ENCODE measurements around the gene GPC5.

GPC5 gene

DNA sequence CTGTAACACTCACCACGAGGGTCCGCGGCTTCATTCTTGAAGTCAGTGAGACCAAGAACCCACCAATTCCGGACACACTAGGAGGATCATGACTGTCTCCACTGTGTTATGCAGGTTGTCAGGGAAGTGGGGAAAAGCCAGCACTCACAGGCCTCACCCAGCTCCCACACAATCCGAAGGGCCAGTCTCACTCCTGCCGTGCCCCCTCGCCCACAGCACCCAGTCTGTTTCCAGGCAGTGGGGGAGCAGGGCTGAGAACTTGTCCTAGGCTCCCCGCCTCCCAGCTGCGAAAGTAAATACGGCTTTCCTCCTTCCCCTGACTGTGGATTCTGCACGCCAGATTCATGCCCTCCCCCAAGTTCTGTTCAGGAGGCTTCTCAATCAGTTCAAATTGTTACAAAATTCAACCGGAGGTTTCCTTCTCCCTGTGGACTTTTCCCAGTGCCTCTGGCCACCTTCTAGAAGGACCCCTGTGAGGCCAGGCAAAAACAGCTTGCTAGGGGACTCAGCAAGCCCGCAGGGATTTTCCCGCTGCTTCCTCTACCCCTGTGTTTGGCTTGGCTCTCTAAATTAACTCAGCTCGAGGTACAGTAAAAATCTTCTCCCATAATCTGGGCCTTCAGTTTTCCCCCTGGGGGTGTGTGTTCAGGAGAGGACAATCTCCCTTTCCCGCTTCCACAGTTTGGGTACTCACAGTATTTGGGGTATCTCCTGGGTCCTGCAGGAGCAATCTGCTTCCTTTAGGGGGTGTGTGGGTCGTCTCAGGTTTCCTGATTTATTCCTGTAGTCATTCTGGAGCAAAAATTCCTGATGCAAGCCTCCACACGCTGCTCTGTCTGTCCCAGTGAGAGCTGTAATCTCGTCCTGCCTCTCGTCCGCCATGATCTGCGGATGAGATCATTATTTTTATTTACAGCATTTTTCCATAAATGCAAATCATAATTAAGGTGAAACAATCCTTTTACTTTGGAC, 899.8 kb downstream of the GPC5 start:
- Histone ChIP-seq H3K9ac (ENCODE audit: insufficient read length, low read depth) (no peak overlapping the region), H3K36me3 (ENCODE audit: insufficient read depth, insufficient read length, low read length) (no peaks in the 10 kb centered on the region), H3K27me3 (ENCODE audit: insufficient read depth, insufficient read length) (no peaks in the 10 kb centered on the region), H3K4me1 (ENCODE audit: insufficient read depth, insufficient read length) (no peaks in the 10 kb centered on the region), H3K9me3 (ENCODE audit: insufficient read depth, low read length) (no peaks in the 10 kb centered on the region), H3K4me3 (ENCODE audit: insufficient read length, low read depth) (no peak overlapping the region)
- no peak for DNase-seq (ENCODE audit: low read depth, low spot score)
- TF ChIP-seq ZNF274 (IDR thresholded peaks at IDR 0.05; ENCODE audit: low read depth, low read length) (no peak), SUZ12 (IDR thresholded peaks at IDR 0.05; ENCODE audit: extremely low read depth, insufficient read depth, insufficient read length) (no peak), YY1 (IDR thresholded peaks at IDR 0.05; ENCODE audit: insufficient read depth, insufficient read length) (no peak)

DNA sequence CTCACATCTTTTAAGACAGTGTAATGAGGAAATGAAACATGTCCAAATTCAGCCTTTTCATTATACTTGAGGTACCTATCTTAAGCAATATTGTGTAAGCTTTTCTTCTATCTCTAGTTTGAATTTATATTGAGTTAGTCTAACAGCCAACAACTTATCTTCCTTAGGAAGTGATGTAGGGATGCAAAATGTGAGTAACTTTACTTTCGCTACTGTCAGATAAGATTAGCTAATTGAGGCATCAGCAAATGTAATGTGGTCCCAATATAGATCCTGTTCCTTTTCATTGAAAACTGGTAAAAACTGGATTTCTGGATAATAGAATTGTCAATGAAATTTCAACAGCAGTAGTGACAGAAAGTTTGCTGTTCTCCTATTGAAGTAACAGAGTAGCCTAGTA, 902.2 kb downstream of the GPC5 start:
- no peaks in the 10 kb centered on the region for H3K36me3 ChIP-seq (ENCODE audit: insufficient read depth, insufficient read length, low read length)
- H3K4me3 ChIP-seq (ENCODE audit: insufficient read length, low read depth): no peak overlapping the region
- H3K9ac ChIP-seq (ENCODE audit: insufficient read length, low read depth): no peak overlapping the region
- no peaks in the 10 kb centered on the region for H3K9me3 ChIP-seq (ENCODE audit: insufficient read depth, low read length)
- no peaks in the 10 kb centered on the region for H3K27me3 ChIP-seq (ENCODE audit: insufficient read depth, insufficient read length)
- H3K4me1 ChIP-seq (ENCODE audit: insufficient read depth, insufficient read length): no peaks in the 10 kb centered on the region
- DNase-seq (ENCODE audit: low read depth, low spot score): no peak
- no peak for TF ChIP-seq SUZ12 (IDR thresholded peaks at IDR 0.05; ENCODE audit: extremely low read depth, insufficient read depth, insufficient read length)
- no peak for TF ChIP-seq ZNF274 (IDR thresholded peaks at IDR 0.05; ENCODE audit: low read depth, low read length)
- TF ChIP-seq YY1 (IDR thresholded peaks at IDR 0.05; ENCODE audit: insufficient read depth, insufficient read length): no peak

DNA sequence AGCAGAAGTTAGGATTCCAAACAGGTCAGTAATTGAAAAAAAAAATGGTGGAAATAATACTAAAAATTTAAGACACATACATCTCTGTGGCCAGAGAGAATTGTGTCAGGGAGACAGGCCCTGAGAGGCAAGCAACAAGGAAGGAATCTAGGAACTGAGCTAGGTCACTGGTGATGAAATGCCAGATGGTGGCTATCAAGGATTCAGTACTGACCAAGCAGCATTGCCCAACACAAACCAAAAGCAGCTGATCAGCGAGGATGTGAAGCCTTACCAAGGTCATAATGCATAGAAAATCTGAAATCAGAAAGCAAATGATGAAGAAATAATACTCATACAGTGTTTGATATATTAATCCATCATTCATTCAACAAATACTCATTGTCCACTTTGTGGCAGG, 905.0 kb downstream of the GPC5 start:
- no peak overlapping the region for H3K4me3 ChIP-seq (ENCODE audit: insufficient read length, low read depth)
- no peaks in the 10 kb centered on the region for H3K9me3 ChIP-seq (ENCODE audit: insufficient read depth, low read length)
- no peak overlapping the region for H3K9ac ChIP-seq (ENCODE audit: insufficient read length, low read depth)
- H3K4me1 ChIP-seq (ENCODE audit: insufficient read depth, insufficient read length): no peaks in the 10 kb centered on the region
- no peaks in the 10 kb centered on the region for H3K36me3 ChIP-seq (ENCODE audit: insufficient read depth, insufficient read length, low read length)
- DNase-seq (ENCODE audit: low read depth, low spot score): no peak
- TF ChIP-seq YY1 (IDR thresholded peaks at IDR 0.05; ENCODE audit: insufficient read depth, insufficient read length) (no peak), ZNF274 (IDR thresholded peaks at IDR 0.05; ENCODE audit: low read depth, low read length) (no peak), SUZ12 (IDR thresholded peaks at IDR 0.05; ENCODE audit: extremely low read depth, insufficient read depth, insufficient read length) (no peak)
- no peaks in the 10 kb centered on the region for H3K27me3 ChIP-seq (ENCODE audit: insufficient read depth, insufficient read length)

DNA sequence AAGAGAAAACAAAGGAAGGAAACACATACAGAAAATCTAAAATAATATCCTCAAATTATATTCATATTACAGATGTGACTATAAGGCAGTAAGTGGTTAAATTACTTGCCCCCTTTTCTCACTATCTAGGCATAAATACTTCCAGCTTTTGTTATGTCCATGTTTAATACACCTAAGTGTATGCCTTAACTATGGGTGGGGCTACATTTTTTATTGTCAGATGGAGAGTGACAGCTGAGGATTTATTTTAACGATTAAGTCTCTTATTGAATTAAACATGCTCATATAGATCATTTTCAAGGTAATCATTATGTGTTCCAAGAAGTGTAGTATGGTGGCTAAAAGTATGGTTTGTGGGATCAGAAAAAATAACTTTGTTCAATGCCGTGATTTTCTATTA, 909.3 kb downstream of the GPC5 start:
- Histone ChIP-seq H3K9ac (ENCODE audit: insufficient read length, low read depth) (no peak overlapping the region), H3K27me3 (ENCODE audit: insufficient read depth, insufficient read length) (no peaks in the 10 kb centered on the region), H3K4me3 (ENCODE audit: insufficient read length, low read depth) (no peak overlapping the region), H3K4me1 (ENCODE audit: insufficient read depth, insufficient read length) (no peaks in the 10 kb centered on the region), H3K9me3 (ENCODE audit: insufficient read depth, low read length) (no peaks in the 10 kb centered on the region), H3K36me3 (ENCODE audit: insufficient read depth, insufficient read length, low read length) (no peaks in the 10 kb centered on the region)
- no peak for DNase-seq (ENCODE audit: low read depth, low spot score)
- no peak for TF ChIP-seq ZNF274 (IDR thresholded peaks at IDR 0.05; ENCODE audit: low read depth, low read length)
- no peak for TF ChIP-seq SUZ12 (IDR thresholded peaks at IDR 0.05; ENCODE audit: extremely low read depth, insufficient read depth, insufficient read length)
- TF ChIP-seq YY1 (IDR thresholded peaks at IDR 0.05; ENCODE audit: insufficient read depth, insufficient read length): no peak

DNA sequence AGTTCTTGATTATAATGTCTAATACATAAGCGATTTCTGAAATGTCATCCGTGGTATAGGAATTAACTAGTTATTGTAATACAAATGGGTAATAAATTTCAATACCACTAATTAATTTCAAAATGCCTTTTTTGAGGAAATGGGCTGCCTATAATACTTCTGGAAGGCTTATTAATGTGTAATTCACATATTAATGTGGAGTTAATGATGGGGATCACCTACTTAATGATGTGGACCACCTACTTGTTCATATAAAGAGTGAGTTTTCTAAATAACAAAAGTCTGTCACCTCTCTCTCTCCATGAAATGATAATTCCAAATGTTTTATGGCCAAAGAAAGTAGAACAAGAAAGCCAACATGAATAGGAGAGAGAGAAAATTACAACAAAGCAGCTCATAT, 914.4 kb downstream of the GPC5 start:
- no peak for TF ChIP-seq SUZ12 (IDR thresholded peaks at IDR 0.05; ENCODE audit: extremely low read depth, insufficient read depth, insufficient read length)
- no peak for TF ChIP-seq ZNF274 (IDR thresholded peaks at IDR 0.05; ENCODE audit: low read depth, low read length)
- no peak for TF ChIP-seq YY1 (IDR thresholded peaks at IDR 0.05; ENCODE audit: insufficient read depth, insufficient read length)
- H3K4me3 ChIP-seq (ENCODE audit: insufficient read length, low read depth): no peak overlapping the region

DNA sequence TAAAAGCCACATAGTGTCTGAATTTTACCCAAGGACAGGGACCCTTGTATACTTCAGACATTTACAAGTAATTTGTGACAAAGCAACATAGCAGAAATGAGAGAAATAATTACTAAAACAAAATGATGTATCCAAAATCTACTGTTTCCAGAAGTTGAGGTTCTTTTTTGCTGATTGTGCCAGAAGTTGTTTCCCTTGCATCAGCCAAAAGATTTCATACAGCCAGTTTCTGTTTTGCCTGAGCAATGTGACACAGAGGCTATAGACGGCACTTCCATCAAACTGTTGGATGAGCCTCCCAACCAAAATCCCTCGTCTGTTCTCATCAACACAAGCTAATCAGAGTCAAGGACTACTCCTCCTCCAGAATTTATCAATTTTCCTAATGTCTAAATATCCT, 915.0 kb downstream of the GPC5 start:
- no peaks in the 10 kb centered on the region for H3K27me3 ChIP-seq (ENCODE audit: insufficient read depth, insufficient read length)
- no peaks in the 10 kb centered on the region for H3K36me3 ChIP-seq (ENCODE audit: insufficient read depth, insufficient read length, low read length)
- H3K4me3 ChIP-seq (ENCODE audit: insufficient read length, low read depth): no peak overlapping the region
- no peaks in the 10 kb centered on the region for H3K9me3 ChIP-seq (ENCODE audit: insufficient read depth, low read length)
- TF ChIP-seq YY1 (IDR thresholded peaks at IDR 0.05; ENCODE audit: insufficient read depth, insufficient read length): no peak
- no peak for DNase-seq (ENCODE audit: low read depth, low spot score)
- H3K9ac ChIP-seq (ENCODE audit: insufficient read length, low read depth): no peak overlapping the region
- no peaks in the 10 kb centered on the region for H3K4me1 ChIP-seq (ENCODE audit: insufficient read depth, insufficient read length)

More for the DNA sequence above, 914.4 kb downstream of the GPC5 start:
- H3K9me3 ChIP-seq (ENCODE audit: insufficient read depth, low read length): no peaks in the 10 kb centered on the region
- no peak for DNase-seq (ENCODE audit: low read depth, low spot score)
- no peaks in the 10 kb centered on the region for H3K36me3 ChIP-seq (ENCODE audit: insufficient read depth, insufficient read length, low read length)
- H3K9ac ChIP-seq (ENCODE audit: insufficient read length, low read depth): no peak overlapping the region
- no peaks in the 10 kb centered on the region for H3K27me3 ChIP-seq (ENCODE audit: insufficient read depth, insufficient read length)
- H3K4me1 ChIP-seq (ENCODE audit: insufficient read depth, insufficient read length): no peaks in the 10 kb centered on the region

DNA sequence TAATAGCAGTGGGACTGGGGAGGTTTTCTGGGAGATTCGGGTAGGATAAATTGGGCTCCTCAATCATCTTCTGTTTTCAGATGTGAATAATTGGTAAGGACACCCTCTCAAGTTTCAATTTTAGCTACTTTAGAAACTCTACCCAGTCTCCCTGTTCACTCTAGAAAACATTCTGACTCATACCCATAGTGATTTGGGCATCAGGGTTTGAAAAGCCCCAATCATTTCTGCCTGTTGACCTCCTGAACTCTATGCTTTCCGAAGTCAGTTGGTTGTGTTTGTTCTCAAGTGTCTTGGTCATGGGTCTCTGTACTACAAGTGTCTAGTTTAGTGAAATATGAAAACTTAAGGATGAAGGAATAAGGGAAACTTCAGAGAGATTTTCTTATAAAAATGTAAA, 916.8 kb downstream of the GPC5 start:
- Histone ChIP-seq H3K36me3 (ENCODE audit: insufficient read depth, insufficient read length, low read length) (no peaks in the 10 kb centered on the region), H3K9ac (ENCODE audit: insufficient read length, low read depth) (no peak overlapping the region), H3K27me3 (ENCODE audit: insufficient read depth, insufficient read length) (no peaks in the 10 kb centered on the region), H3K4me1 (ENCODE audit: insufficient read depth, insufficient read length) (no peaks in the 10 kb centered on the region), H3K4me3 (ENCODE audit: insufficient read length, low read depth) (no peak overlapping the region), H3K9me3 (ENCODE audit: insufficient read depth, low read length) (no peaks in the 10 kb centered on the region)
- no peak for DNase-seq (ENCODE audit: low read depth, low spot score)
- TF ChIP-seq ZNF274 (IDR thresholded peaks at IDR 0.05; ENCODE audit: low read depth, low read length) (no peak), SUZ12 (IDR thresholded peaks at IDR 0.05; ENCODE audit: extremely low read depth, insufficient read depth, insufficient read length) (no peak), YY1 (IDR thresholded peaks at IDR 0.05; ENCODE audit: insufficient read depth, insufficient read length) (no peak)
